Activated naive CD8-positive, alpha-beta T cell treated with anti-CD3 and anti-CD28 coated beads, Interleukin-2, amount 10 ng/mL, durations not matched to agents 7 days and 5 days (primary cell): ENCODE measurements around the gene ZBTB9. TPM values are rescaled to one million over a fixed set of nuclear protein-coding genes. Genes with fewer than 3 reads are reported as not detected.

Source experiments
- ATAC-seq: fragments of 150-1000 bp; cut with Tn5 transposase; one replicate; pipeline ENCODE4 v1.10.0; 2021; ENCODE audit warnings: low read depth, moderate library complexity
- POLR2A ChIA-PET: fragments of 350-600 bp; sonication (Branson Sonifier 250); formaldehyde crosslinking; loops from one replicate; lab custom pipeline; 2021; ENCODE audit warnings: antibody characterized with exemption; lab: Charles Lee
- DNase-seq: peaks from one replicate; pipeline ENCODE4 v3.0.0; 2021
- H3K27ac Mint-ChIP-seq: one replicate; pipeline ENCODE4 v1.8.0; 2022; ENCODE audit warnings: mild to moderate bottlenecking, mixed read lengths
- H3K27me3 Mint-ChIP-seq: one replicate; pipeline ENCODE4 v1.8.0; 2022; ENCODE audit warnings: mild to moderate bottlenecking, moderate library complexity, mixed read lengths
- H3K36me3 Mint-ChIP-seq: one replicate; pipeline ENCODE4 v1.8.0; 2021; ENCODE audit warnings: mild to moderate bottlenecking, mixed read lengths
- H3K4me1 Mint-ChIP-seq: one replicate; pipeline ENCODE4 v1.8.0; 2021; ENCODE audit warnings: mixed read lengths
- H3K4me3 Mint-ChIP-seq: one replicate; pipeline ENCODE4 v1.8.0; 2022; ENCODE audit warnings: mild to moderate bottlenecking, moderate library complexity, mixed read lengths
- H3K9me3 Mint-ChIP-seq: one replicate; pipeline ENCODE4 v1.8.0; 2021; ENCODE audit warnings: mixed read lengths
- microRNA-seq: library from miRNA; unstranded; fragments of <30 nt; microRNA quantifications from one replicate; pipeline ENCODE4 v1.2.0, GENCODE V29; 2022
- total RNA-seq, 2 experiments: library from RNA; stranded (reverse); gene quantifications; one replicate each; pipeline ENCODE4 v1.2.3, GENCODE V29; 2021

ZBTB9 gene
- total RNA-seq, 2 experiments from 2014 or later = 9.1 to 9.8 TPM

DNA sequence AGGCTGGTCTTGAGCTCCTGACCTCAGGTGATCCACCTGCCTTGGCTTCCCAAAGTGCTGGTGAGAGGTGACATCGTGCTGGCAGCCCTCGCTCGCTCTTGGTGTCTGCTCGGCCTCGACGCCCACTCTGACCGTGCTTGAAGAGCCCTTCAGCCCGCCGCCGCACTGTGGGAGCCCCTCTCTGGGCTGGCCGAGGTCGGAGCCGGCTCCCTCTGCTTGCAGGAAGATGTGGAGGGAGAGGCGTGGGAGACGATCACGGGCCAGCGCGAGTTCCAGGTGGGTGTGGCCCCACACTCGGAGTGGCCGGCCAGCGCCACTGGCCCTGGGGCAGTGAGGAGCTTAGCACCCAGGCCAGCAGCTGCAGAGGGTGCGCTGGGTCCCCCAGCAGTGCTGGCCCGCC, 48.1 kb downstream of the ZBTB9 start:
- Mint-ChIP-seq H3K9me3 (peaks cover 2% of the 10 kb centered on the region), H3K4me1 (no peaks in the 10 kb centered on the region), H3K36me3 (no peaks in the 10 kb centered on the region), H3K27me3 (peaks cover 2% of the 10 kb centered on the region), H3K27ac (no peak overlapping the region), H3K4me3 (no peak overlapping the region)
- DNase-seq (no peak), ATAC-seq (no peak)
- POLR2A ChIA-PET = no interaction called here

- Mint-ChIP-seq H3K4me3 (no peak overlapping the region), H3K4me1 (no peaks in the 10 kb centered on the region), H3K9me3 (peaks cover 2% of the 10 kb centered on the region), H3K27ac (no peak overlapping the region), H3K27me3 (peaks cover 3% of the 10 kb centered on the region), H3K36me3 (no peaks in the 10 kb centered on the region)
- ATAC-seq (no peak), DNase-seq (no peak)
- POLR2A ChIA-PET = no interaction called here
Measured at GRCh38 chr6:33504486-33504885, 50.1 kb downstream of the ZBTB9 start.

DNA sequence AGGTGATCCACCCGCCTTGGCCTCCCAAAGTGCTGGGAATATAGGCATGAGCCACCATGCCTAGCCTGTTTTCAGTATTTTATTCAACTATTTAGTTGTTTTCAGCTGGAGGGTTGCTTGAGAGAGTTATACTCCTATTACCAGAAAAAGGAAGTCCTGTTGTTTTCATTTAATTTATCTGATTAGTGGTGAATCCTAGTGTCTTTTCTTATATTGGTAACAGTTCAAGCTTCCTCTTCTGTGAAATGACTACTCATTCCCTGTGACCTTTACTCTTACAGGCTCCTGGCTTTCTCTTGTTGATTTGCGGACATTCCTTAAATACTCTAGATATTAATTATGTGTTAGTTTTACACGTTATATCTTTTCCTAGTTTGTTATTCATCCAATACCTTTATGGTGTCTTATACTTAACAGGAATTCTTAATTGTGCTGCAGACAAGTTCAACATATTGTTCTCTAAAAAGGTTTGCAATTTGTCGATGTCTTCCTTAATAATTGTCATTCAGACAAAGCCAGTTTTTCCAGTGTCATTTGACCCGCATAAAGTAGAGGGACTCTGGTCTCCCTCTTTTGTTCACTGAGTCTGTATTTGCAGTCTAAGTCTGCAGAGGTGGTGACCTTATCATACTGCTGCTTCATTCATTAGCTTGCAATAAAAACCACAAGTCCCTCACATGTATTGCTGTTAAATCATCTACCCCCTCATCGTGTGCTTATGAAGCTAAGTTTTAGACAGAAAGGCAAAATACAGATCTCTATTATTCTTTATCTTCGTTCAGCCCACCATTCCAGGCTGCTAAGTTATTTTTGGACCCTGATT, 51.4 kb downstream of the ZBTB9 start:
- Mint-ChIP-seq H3K27me3 (peaks cover 11% of the 10 kb centered on the region), H3K4me3 (no peak overlapping the region), H3K36me3 (no peaks in the 10 kb centered on the region), H3K9me3 (peaks cover 2% of the 10 kb centered on the region), H3K27ac (no peak overlapping the region), H3K4me1 (peaks cover 3% of the 10 kb centered on the region)
- ATAC-seq (no peak), DNase-seq (no peak)
- POLR2A ChIA-PET = no interaction called here

Small RNA genes lying within 50 kb of the gene (microRNA-seq; reads per million reads assigned to microRNA genes)
- gene MIR5004 = not detected

Other genes starting within 250 kb of the ZBTB9 start
- gene HSD17B8, start 249.9 kb upstream of the ZBTB9 start, total RNA-seq = 10 to 100 TPM; 21.1 to 21.8 TPM
- 10 to 100 TPM; 41.2 to 41.8 TPM for gene RING1, start 246.1 kb upstream of the ZBTB9 start, total RNA-seq
- gene VPS52, start 182.7 kb upstream of the ZBTB9 start, total RNA-seq = 10 to 100 TPM; 72.3 to 76.0 TPM
- 1,000 to 10,000 TPM; 3,300 to 3,409 TPM for gene RPS18, start 182.5 kb upstream of the ZBTB9 start, total RNA-seq
- gene B3GALT4, start 177.5 kb upstream of the ZBTB9 start, total RNA-seq = 10 to 100 TPM; 32.0 to 35.4 TPM
- 10 to 100 TPM; 50.0 to 58.0 TPM for gene WDR46, start 165.3 kb upstream of the ZBTB9 start, total RNA-seq
- gene PFDN6, start 165.0 kb upstream of the ZBTB9 start, total RNA-seq = 10 to 100 TPM; 53.3 to 54.7 TPM
- gene RGL2, start 155.6 kb upstream of the ZBTB9 start, total RNA-seq = 10 to 100 TPM; 65.4 to 65.5 TPM
- gene TAPBP, start 140.5 kb upstream of the ZBTB9 start, total RNA-seq = 100 to 1,000 TPM; 250 to 257 TPM
- 10 to 100 TPM; 20.9 to 24.5 TPM for gene ZBTB22, start 136.8 kb upstream of the ZBTB9 start, total RNA-seq
- gene DAXX, start 131.6 kb upstream of the ZBTB9 start, total RNA-seq = 100 to 1,000 TPM; 108 to 117 TPM
- 100 to 1,000 TPM; 117 to 127 TPM for gene KIFC1, start 62.8 kb upstream of the ZBTB9 start, total RNA-seq
- 100 to 1,000 TPM in 1 of 2 experiments, 10 to 100 TPM in 1; 98.3 to 105 TPM for gene PHF1, start 43.6 kb upstream of the ZBTB9 start, total RNA-seq
- 100 to 1,000 TPM; 202 to 209 TPM for gene CUTA, start 36.5 kb upstream of the ZBTB9 start, total RNA-seq
- 10 to 100 TPM; 53.3 to 60.1 TPM for gene SYNGAP1, start 34.5 kb upstream of the ZBTB9 start, total RNA-seq
- gene BAK1, start 125.7 kb downstream of the ZBTB9 start, total RNA-seq = 10 to 100 TPM; 48.0 to 48.1 TPM
- 10 to 100 TPM; 61.4 to 61.8 TPM for gene ITPR3, start 166.7 kb downstream of the ZBTB9 start, total RNA-seq